Neural crest cell (in vitro differentiated cells): ENCODE data around the gene RAP1GDS1. TPM values are rescaled to one million over a fixed set of nuclear protein-coding genes. Genes with fewer than 3 reads are reported as not detected.
"Not testable (repeated sequence)": the region's sequence is repeated elsewhere in the genome, so short reads cannot be mapped to it uniquely, and the experiment has no call there.

ENCODE experiments used
- DNase-seq: peaks from one replicate; pipeline ENCODE4 v3.0.0; 2021; ENCODE audit warnings: low read depth, mixed read lengths, low spot score
- H3K27ac Mint-ChIP-seq: one replicate; pipeline ENCODE4 v1.8.0; 2021; ENCODE audit warnings: mild to moderate bottlenecking, mixed read lengths; ENCODE audit not compliant: unreplicated experiment
- H3K27me3 Mint-ChIP-seq: 2 replicates; pipeline ENCODE4 v1.8.0; 2021; ENCODE audit warnings: low read depth, mild to moderate bottlenecking, mixed read lengths
- H3K36me3 Mint-ChIP-seq: 2 replicates; pipeline ENCODE4 v1.8.0; 2021; ENCODE audit warnings: low read depth, mild to moderate bottlenecking, mixed read lengths
- H3K4me1 Mint-ChIP-seq: 2 replicates; pipeline ENCODE4 v1.8.0; 2021; ENCODE audit warnings: mixed read lengths
- H3K4me3 Mint-ChIP-seq: one replicate; pipeline ENCODE4 v1.8.0; 2021; ENCODE audit warnings: mild to moderate bottlenecking, mixed read lengths
- H3K9me3 Mint-ChIP-seq: 2 replicates; pipeline ENCODE4 v1.8.0; 2021; ENCODE audit warnings: mixed read lengths
- total RNA-seq: library from RNA; stranded (reverse); gene quantifications from 2 replicates; pipeline ENCODE4 v1.2.1, GENCODE V29; 2021
- TF ChIP-seq, protein P1 (sequence below): fragments of 200-600 bp; sonication (generic); conservative IDR thresholded peaks from 2 replicates; pipeline ENCODE4 v1.5.0; 2021; ENCODE audit warnings: antibody characterized with exemption, mild to moderate bottlenecking

Gene RAP1GDS1
- total RNA-seq, 1 donor from 2014 or later: 46.3 TPM

DNA sequence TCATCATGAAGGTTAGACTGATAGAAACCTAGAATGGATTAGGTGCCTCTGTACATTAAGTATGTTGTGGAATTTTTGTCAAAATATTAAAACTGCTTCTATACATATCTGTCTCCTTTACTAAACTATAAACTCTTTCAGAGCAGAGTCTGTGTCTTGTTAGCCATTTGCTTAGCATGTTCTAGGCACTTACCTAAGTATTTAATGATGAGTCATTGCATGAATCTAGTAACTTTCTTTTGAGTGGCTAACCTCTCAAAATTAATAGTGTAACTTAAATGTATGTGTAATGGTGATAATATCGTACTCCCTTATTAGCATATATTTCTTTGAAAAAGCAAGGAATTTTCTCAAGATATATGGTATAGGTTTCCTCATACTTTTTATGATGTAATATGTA lies 57.8 kb downstream of the RAP1GDS1 start:
- no peaks in the 10 kb centered on the region for H3K27me3 Mint-ChIP-seq
- peaks cover 15% of the 10 kb centered on the region for H3K36me3 Mint-ChIP-seq
- H3K9me3 Mint-ChIP-seq: peaks cover 9% of the 10 kb centered on the region
- H3K4me3 Mint-ChIP-seq: no peak overlapping the region
- H3K27ac Mint-ChIP-seq: no peak overlapping the region
- TF ChIP-seq, protein P1, sequence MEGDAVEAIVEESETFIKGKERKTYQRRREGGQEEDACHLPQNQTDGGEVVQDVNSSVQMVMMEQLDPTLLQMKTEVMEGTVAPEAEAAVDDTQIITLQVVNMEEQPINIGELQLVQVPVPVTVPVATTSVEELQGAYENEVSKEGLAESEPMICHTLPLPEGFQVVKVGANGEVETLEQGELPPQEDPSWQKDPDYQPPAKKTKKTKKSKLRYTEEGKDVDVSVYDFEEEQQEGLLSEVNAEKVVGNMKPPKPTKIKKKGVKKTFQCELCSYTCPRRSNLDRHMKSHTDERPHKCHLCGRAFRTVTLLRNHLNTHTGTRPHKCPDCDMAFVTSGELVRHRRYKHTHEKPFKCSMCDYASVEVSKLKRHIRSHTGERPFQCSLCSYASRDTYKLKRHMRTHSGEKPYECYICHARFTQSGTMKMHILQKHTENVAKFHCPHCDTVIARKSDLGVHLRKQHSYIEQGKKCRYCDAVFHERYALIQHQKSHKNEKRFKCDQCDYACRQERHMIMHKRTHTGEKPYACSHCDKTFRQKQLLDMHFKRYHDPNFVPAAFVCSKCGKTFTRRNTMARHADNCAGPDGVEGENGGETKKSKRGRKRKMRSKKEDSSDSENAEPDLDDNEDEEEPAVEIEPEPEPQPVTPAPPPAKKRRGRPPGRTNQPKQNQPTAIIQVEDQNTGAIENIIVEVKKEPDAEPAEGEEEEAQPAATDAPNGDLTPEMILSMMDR: no peak
- DNase-seq: no peak
- no peaks in the 10 kb centered on the region for H3K4me1 Mint-ChIP-seq

DNA sequence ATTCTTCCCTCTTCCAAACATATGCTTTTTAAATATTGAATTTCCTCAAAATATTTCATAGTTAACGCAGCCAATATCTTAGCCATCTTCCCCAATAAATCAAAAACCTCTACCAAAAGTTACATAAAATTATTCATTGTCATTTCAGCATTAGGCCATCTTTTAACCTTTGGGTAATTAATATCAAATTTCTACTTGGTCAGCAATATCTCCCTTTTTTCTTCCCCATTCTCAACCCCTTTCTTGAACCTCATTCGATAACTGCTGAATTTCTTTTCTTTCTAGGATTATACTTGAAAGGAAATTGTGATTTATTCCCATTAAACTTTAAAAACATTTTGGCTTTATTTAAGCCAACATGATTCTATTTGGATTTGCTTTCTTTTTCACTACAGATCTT lies 65.0 kb downstream of the RAP1GDS1 start:
- Mint-ChIP-seq H3K27ac (no peak overlapping the region), H3K4me1 (no peaks in the 10 kb centered on the region), H3K4me3 (no peak overlapping the region), H3K9me3 (peaks cover 3% of the 10 kb centered on the region), H3K36me3 (peaks cover 32% of the 10 kb centered on the region), H3K27me3 (no peaks in the 10 kb centered on the region)
- no peak for DNase-seq
- TF ChIP-seq, protein P1: no peak

DNA sequence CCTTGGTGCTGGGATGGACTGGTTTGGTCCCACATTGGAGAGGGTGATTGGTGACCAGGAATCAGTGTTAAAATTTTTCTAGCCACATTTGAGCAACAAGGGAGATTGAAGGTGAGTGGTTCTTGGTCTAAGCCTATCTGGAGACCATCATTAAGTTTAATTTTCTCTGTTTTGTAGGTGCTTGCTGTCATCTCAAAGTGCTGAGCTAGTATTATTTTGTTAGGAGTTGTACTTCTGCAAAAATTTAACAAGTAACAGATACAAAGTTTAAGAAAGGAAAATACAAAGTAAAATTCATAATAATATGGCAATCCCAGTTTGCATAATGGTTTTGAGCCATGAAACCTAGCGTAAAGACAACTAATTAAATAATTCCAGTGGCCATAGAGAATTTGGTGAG lies 66.5 kb downstream of the RAP1GDS1 start:
- peaks cover 7% of the 10 kb centered on the region for H3K9me3 Mint-ChIP-seq
- DNase-seq: no peak
- H3K4me1 Mint-ChIP-seq: no peaks in the 10 kb centered on the region
- no peak overlapping the region for H3K27ac Mint-ChIP-seq
- H3K27me3 Mint-ChIP-seq: no peaks in the 10 kb centered on the region
- H3K4me3 Mint-ChIP-seq: no peak overlapping the region
- H3K36me3 Mint-ChIP-seq: peaks cover 39% of the 10 kb centered on the region
- TF ChIP-seq, protein P1: no peak

DNA sequence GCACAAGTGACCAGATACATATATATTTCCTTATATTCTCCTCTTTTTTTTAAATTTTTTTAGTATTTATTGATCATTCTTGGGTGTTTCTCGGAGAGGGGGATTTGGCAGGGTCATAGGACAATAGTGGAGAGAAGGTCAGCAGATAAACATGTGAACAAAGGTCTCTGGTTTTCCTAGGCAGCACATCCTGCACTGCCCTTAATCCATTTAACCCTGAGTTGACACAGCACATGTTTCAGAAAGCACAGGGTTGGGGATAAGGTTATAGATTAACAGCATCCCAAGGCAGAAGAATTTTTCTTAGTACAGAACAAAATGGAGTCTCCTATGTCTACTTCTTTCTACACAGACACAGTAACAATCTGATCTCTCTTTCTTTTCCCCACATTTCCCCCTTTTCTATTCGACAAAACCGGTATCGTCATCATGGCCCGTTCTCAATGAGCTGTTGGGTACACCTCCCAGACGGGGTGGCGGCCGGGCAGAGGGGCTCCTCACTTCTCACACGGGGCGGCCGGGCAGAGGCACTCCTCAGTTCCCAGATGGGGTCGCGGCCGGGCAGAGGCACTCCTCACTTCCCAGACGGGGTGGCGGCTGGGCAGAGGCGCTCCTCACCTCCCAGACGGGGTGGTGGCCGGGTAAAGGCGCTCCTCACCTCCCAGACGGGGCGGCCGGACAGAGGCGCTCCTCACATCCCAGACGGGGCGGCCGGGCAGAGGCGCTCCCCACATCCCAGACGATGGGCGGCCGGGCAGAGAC lies 68.9 kb downstream of the RAP1GDS1 start:
- DNase-seq, H3K4me1 Mint-ChIP-seq, H3K27ac Mint-ChIP-seq, H3K9me3 Mint-ChIP-seq, H3K4me3 Mint-ChIP-seq, H3K27me3 Mint-ChIP-seq: not testable (repeated sequence)
- peaks cover 49% of the 10 kb centered on the region for H3K36me3 Mint-ChIP-seq

DNA sequence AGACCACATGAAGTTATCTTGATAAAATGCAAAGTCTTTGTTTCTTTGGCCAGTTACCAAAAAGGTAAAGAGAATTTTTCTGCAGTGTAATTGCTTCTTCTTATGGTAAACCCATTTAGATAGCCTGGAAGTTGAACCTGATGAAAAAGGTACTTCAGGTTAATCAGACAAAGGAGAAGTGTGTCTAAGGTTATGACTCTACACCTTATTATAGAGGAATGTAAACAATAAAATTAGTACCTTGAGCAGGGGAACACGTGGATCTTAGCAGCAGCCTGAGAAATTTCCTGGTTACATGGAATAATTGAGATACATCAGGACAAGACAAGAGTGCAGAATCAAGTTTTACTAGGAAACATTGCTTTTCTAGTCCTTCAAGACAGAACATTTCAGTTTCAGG lies 70.8 kb downstream of the RAP1GDS1 start:
- Mint-ChIP-seq H3K36me3 (peaks cover 44% of the 10 kb centered on the region), H3K27ac (no peak overlapping the region), H3K27me3 (no peaks in the 10 kb centered on the region), H3K9me3 (peaks cover 7% of the 10 kb centered on the region), H3K4me3 (no peak overlapping the region), H3K4me1 (peaks cover 13% of the 10 kb centered on the region)
- TF ChIP-seq, protein P1: no peak
- no peak for DNase-seq

DNA sequence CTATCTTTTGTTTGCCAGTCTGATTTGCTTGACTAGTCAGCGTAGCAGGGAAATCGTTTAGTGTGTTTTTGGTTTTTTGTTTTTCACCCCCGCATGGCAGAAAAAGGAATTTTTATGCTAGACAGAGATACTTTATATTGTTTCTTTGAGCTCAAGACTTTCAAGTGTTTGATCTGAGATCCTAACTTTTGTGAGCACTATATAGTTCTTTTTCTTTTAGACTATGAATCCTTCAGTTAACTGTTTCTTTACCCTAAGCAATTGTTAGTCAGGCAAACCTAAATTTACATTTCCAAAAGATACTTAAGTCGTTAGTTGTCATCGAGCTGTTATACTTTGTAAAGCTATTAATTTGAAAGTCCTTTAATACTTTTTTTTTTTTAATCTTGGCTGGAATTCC lies 73.3 kb downstream of the RAP1GDS1 start:
- Mint-ChIP-seq H3K27ac (no peak overlapping the region), H3K36me3 (peaks cover 33% of the 10 kb centered on the region), H3K4me3 (no peak overlapping the region), H3K27me3 (no peaks in the 10 kb centered on the region), H3K4me1 (peaks cover 13% of the 10 kb centered on the region), H3K9me3 (peaks cover 4% of the 10 kb centered on the region)
- no peak for DNase-seq
- TF ChIP-seq, protein P1: no peak
